Stimulated activated CD8-positive, alpha-beta memory T cell treated with anti-CD3 and anti-CD28 coated beads, Interleukin-15, amount 100 ng/mL, for 4 hours (primary cell): ENCODE results near the gene AFAP1.
A peak's percentile ranks its signal among the peaks of the same experiment; 100 is the strongest.

Source experiments
- DNase-seq, 2 donors: peaks; one replicate each; pipeline ENCODE4 v3.0.0-alpha.2; 2020; ENCODE audit warnings: low read depth in 2 of 2

Gene AFAP1

GRCh38 chr4:7939377-7940108 lies at the start of gene AFAP1:
TSS of gene AFAP1 (minus strand) at chr4:7939861. CDS start at chr4:7872078, 67,783 bp downstream.
- peak; percentile 69 to 74 for DNase-seq

- no peak for DNase-seq
Measured at GRCh38 chr4:7988437-7988836, 48.8 kb upstream of the AFAP1 start.

- DNase-seq: peak; percentile 29 to 52
Measured at GRCh38 chr4:7987148-7987989, 47.7 kb upstream of the AFAP1 start.

GRCh38 chr4:7985891-7986441 lies 46.3 kb upstream of the AFAP1 start:
- no peak for DNase-seq

- no peak for DNase-seq
Measured at GRCh38 chr4:7985072-7985471, 45.4 kb upstream of the AFAP1 start.

- no peak for DNase-seq
Measured at GRCh38 chr4:7984286-7984925, 44.7 kb upstream of the AFAP1 start.

GRCh38 chr4:7983296-7983695 lies 43.6 kb upstream of the AFAP1 start:
- no peak for DNase-seq

GRCh38 chr4:7981738-7982394 lies 42.2 kb upstream of the AFAP1 start:
- DNase-seq: no peak

GRCh38 chr4:7980036-7980435 lies 40.4 kb upstream of the AFAP1 start:
- DNase-seq: no peak

GRCh38 chr4:7979652-7979968 lies 39.9 kb upstream of the AFAP1 start:
- DNase-seq: no peak

GRCh38 chr4:7978907-7979651 lies 39.4 kb upstream of the AFAP1 start:
- no peak for DNase-seq

- DNase-seq: no peak
Measured at GRCh38 chr4:7978489-7978888, 38.8 kb upstream of the AFAP1 start.

- DNase-seq: no peak
Measured at GRCh38 chr4:7976634-7977033, 37.0 kb upstream of the AFAP1 start.

- no peak for DNase-seq
Measured at GRCh38 chr4:7976025-7976424, 36.4 kb upstream of the AFAP1 start.

GRCh38 chr4:7974425-7974824 lies 34.8 kb upstream of the AFAP1 start:
- no peak for DNase-seq

- DNase-seq: no peak
Measured at GRCh38 chr4:7973545-7973981, 33.9 kb upstream of the AFAP1 start.

GRCh38 chr4:7971881-7972500 lies 32.3 kb upstream of the AFAP1 start:
- DNase-seq: no peak

GRCh38 chr4:7971159-7971631 lies 31.5 kb upstream of the AFAP1 start:
- no peak for DNase-seq

- DNase-seq: no peak
Measured at GRCh38 chr4:7970361-7970946, 30.8 kb upstream of the AFAP1 start.

- DNase-seq: no peak
Measured at GRCh38 chr4:7968262-7968896, 28.7 kb upstream of the AFAP1 start.
